ENCODE measurements around the gene CFAP100.
A peak's percentile ranks its signal among the peaks of the same experiment; 100 is the strongest.

CFAP100 gene

DNA sequence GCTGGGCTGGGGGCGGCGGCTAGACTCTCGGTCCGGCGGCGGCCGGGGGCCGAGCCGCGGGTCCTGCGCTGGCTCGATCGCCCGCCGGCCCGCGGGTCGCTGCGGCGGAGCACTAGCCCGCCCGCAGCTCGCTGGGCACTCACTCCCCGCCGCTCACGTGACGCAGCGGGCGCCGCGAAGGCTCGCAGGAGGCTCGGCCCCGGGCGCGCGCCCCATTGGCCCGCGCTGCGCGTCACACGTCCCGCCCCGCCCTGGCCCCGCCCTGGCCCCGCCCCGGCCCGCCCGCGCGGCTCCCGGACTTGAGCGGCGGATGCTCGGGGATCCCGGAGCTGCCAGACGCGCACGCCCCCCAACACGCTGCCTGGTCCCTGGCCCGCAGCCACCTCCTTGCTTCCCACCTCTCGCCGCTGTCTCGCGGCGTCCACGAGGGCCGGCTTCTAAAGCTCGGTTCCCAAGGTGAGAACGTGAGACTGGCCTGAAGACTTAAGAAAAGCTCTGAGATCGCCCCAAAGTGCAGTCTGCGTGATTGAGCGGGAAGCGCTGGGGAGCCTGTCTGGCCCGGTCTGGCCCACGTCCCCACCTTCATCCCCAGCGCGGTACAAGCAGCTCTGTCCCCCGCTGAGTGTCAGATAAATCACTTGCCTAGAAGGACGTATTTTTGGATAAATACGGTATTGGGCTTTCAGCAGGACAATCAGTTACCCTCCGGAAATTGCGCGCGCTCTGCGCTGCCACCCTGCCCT lies 37.2 kb upstream of the CFAP100 start, which contains the start of gene KLF15:
Gene KLF15 (minus strand): TSS at position 114 of the 743 bp plus-strand sequence. CDS start 4,486 bp downstream, outside the sequence.
- no peak for DNase-seq (ENCODE audit: low read depth)
- H3K4me3 ChIP-seq (ENCODE audit: control insufficient read depth, low read depth, low read length) = peak within 1 kb of the TSS; percentile 46
- TF ChIP-seq CTCF (IDR thresholded peaks at IDR 0.05; ENCODE audit: control insufficient read depth, insufficient read depth, low read depth, low read length, missing control alignments) = no peak

- TF ChIP-seq CTCF (IDR thresholded peaks at IDR 0.05; ENCODE audit: control insufficient read depth, insufficient read depth, low read depth, low read length, missing control alignments) = no peak
- no peak for DNase-seq (ENCODE audit: low read depth)
- peak overlapping the region; percentile 43; the same call in 1 of the 2 replicates for H3K4me3 ChIP-seq (ENCODE audit: control insufficient read depth, low read depth, low read length)
These were observed 36.5 kb upstream of the CFAP100 start for GRCh38 chr3:126358038-126358815.

DNA sequence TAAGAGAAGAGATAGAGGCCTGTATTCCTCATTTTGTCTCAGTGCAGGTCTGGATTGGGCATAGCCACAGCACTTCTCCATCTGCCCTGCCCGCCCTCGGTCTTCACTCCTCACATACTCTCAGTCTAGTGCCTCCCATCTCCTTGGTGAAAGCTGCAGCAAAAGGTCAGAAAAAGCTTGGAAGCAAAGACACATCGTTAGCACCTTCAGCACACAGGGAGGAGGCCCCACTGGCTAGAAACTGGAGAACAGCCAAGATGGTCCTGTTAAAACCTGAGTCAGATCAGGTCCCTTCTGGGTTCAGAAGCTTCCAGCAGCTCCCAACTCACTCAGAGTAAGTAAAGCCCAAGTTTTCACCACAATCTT lies 35.9 kb upstream of the CFAP100 start:
- H3K4me3 ChIP-seq (ENCODE audit: control insufficient read depth, low read depth, low read length) = no peak overlapping the region
- no peak for DNase-seq (ENCODE audit: low read depth)

DNA sequence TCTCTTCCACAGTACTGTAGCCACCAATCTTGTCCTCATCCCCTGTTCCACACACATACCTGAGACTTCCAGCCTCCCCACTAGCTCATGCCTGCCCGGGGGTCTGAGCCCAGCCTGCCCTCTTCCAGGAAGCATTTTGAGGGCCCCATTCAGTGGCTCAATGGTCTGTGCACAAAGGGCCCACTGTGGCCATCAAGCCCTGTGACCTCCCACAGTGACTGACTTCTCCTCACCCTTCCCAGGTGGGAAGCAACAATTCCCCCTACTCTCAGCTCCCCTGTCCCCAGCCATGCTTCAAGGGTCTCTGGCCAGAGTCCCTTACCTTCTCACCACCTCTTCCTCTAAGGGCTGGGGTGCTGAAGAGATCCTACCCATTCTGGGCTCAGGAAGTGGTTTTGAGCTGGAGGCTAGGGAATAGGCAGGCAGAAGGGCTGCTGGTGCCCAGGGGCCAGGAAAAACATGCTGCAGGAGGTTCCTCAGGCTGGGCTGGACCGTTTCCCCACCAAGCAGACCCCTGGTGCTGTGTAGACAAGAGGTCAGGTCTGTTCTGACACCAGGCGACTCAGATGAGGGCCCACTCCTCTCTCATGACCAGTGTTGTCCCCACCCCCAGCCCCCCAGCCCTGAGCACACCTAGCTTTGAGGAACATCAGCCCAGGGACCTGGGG lies 34.5 kb upstream of the CFAP100 start:
- DNase-seq (ENCODE audit: low read depth) = no peak
- no peak overlapping the region for H3K4me3 ChIP-seq (ENCODE audit: control insufficient read depth, low read depth, low read length)
- TF ChIP-seq CTCF (IDR thresholded peaks at IDR 0.05; ENCODE audit: control insufficient read depth, insufficient read depth, low read depth, low read length, missing control alignments) = no peak

More for the DNA sequence above, 35.9 kb upstream of the CFAP100 start:
- TF ChIP-seq CTCF (IDR thresholded peaks at IDR 0.05; ENCODE audit: control insufficient read depth, insufficient read depth, low read depth, low read length, missing control alignments) = no peak

DNA sequence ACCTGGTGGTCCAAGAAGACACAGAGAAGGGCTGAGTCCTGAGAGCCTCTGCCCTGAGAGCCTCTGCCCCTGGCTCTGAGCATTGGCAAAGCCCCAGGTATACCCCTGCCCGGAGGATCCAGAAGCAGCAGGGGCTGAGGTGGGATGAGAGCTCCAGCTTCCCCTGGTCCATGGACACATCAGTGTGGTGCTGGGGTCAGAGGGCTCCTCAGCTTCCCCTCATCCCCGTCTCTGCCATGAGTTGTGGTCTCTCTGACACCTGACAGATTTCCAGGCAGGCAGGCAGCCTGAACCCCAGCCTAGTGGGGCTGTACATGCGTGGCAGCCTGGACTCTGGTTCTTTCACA lies 34.0 kb upstream of the CFAP100 start:
- no peak overlapping the region for H3K4me3 ChIP-seq (ENCODE audit: control insufficient read depth, low read depth, low read length)
- no peak for TF ChIP-seq CTCF (IDR thresholded peaks at IDR 0.05; ENCODE audit: control insufficient read depth, insufficient read depth, low read depth, low read length, missing control alignments)
- no peak for DNase-seq (ENCODE audit: low read depth)

DNA sequence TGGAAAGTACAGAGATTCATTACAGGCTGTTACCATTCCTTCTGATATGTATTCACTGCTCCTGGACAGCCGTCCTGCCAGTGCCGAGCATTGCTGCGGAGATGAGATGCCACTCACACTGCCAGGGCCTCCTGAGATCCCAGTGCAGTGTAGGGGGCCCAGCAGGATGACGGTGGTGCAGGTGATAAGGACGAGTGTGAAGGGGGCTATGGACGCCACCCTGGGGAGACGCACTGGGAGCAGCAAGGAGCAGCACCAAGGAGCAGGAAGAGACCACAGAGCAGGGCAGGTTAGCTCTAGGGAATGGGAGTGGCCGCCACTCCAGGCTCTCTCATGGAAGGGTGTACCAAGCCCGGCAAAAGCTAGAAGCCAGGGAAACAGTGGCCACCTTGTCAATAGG lies 33.5 kb upstream of the CFAP100 start:
- no peak for TF ChIP-seq CTCF (IDR thresholded peaks at IDR 0.05; ENCODE audit: control insufficient read depth, insufficient read depth, low read depth, low read length, missing control alignments)
- DNase-seq (ENCODE audit: low read depth) = no peak

More for the DNA sequence above, 33.5 kb upstream of the CFAP100 start:
- no peak overlapping the region for H3K4me3 ChIP-seq (ENCODE audit: control insufficient read depth, low read depth, low read length)

Data from AG09309 (cell line).